ENCODE data around the gene VAV2.

Gene VAV2

DNA sequence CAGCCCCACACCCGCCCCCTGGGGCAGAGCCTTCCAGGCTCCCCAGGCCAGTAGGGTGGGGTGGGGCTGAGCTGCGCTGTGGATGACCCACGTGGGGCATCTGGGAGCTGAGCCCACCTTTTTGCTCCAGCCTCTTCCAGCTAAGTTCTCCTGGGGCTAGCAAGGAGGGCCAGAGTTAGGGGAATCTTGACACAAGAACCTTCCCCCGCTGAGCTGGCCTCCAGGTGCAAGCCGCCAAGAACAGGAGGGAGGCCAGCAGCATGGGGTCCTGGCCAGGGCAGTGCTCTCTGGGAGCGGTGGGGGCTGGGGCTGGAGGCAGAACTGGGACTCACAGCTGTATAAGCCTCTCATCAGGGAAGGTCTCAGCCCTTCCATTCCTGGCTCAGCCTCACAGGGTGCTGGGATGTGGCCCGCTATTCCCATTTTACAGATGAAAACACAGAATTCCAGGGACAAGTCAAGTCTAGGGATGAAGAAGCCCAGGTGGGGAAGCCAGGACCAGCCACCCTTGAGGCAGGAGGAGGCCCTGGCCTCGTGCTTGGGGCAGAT is 275.5 kb downstream of the VAV2 start:
- no peak for DNase-seq

DNA sequence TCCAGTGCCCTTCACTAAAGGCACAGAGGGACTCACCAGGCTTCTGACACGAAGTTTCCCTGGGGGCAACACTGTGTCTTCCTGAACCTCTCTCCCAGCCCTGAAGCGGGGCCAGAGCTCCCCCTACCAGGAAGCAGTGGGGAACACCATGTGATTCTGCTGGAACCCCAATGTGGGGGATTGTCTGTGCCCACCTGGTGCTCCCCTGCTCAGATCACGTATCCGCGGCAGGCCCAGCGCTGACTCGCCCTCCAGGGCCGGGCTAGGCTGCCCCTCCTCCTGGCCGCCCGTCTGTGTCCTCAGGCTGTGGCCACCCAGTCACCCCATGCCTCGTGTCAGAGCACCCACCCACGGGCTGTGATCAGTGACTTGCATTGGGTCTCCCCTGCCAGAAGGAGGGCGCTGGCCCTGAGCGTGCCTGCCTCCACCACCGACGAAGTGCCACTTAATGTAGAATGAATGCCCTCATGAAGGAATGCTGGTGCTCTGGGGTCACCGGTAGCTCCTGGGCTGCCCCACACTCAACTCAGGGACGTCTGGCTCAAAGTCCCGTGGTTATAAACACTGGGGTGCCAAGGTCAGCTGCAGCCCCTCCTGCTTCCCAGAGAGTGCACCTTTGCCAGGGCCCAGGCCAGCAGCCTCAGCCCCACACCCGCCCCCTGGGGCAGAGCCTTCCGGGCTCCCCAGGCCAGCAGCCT is 276.1 kb downstream of the VAV2 start:
- peak in 1 of 5 donors; percentile 15 for DNase-seq

DNA sequence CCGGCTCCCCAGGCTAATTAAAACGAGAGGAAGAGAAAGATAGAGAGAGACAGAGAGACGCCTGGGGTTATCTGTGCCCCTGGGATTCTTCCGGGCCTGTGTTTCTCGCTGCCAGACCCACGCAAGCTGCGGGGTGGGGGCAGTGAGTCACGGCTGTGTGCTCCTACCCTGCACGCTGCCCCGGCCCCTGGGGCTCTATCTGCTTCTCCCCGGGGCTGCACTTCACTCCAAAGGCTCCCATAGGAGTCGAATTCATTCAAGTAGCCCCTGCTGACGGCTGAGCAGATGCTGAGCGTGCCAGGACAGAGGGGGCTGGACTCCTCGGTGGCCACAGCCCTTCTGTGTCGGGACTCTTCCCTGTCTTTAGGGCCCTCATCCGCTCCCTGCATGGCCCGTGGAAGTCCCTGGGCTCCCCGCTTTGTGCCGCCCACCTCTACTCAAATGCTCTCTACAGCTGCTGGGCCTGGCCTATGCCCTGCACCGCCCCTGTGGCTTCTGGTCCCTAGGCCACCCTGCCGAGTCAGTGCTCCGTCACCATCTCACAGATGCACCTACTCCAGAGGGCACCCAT is 276.7 kb downstream of the VAV2 start:
- DNase-seq, result peak in 1 of 5 donors; percentile 11

- DNase-seq, result no peak
These were observed 277.4 kb downstream of the VAV2 start for GRCh38 chr9:133714606-133715294.

DNA sequence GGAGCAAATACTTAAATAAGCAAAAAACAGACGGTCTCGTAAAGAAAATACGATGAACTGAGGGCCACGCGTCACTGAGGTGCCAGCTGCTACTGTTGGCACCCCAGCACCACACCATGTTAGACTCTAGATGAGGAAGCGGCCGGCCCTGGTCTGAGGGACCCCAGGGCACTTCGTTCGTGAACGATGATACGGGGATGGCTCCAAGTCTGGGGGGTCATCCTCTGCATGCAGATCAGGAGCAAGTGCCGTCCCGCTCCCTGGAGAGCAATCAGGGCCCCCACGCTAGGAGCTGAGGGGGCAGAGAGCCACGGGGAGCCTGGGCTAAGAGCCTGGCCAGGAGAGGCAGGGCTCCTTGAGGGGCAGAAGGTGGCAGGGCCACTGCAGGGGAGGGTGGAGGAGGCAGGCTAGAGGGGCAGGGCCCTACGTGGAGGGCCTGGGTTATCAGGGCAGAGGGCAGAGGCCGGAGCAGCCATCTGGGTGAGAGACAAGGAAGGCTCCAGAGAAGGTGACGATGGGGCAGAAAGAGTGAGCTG is 278.1 kb downstream of the VAV2 start:
- peak in 1 of 5 donors; percentile 8 for DNase-seq

DNA sequence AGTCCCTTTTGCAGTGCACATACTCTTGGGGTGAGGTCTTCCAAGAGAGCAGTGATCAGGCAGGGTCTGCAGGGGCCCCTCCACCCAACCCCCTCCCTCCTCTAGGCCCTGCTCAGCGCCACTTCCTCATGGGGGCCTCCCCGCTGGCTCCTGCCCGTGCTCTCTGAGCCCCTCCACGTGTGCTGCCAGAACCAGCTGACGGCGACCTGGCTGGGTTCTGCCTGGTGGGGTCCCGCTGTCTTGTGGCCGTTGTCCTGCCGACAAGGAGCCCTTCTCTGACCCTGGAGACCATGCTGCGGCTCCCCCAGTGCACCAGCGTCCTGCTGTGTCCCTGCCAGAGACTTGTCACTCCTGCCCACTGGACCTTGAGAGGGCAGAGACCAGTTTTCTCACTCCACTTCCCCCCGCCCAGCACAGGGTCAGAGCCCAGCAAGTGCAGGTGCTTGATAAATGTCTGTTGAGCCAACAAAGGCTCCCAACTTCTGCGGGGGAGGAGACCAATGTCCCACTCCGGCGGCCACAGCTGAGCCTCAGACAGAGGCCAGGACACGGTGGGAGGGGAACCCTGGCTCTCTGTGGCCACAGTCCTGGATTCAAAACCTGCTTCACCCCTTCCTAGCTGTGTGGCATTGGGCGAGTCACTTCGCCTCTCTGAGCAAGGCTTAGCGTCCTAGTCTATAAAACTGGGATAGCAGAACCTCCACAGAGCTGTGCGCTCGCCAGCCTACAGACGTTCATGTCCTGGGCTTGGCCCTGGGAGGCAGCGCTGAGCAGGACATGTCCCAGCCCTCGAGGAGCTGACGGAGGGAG is 278.8 kb downstream of the VAV2 start:
- peak in 1 of 5 donors; percentile 8 for DNase-seq

DNA sequence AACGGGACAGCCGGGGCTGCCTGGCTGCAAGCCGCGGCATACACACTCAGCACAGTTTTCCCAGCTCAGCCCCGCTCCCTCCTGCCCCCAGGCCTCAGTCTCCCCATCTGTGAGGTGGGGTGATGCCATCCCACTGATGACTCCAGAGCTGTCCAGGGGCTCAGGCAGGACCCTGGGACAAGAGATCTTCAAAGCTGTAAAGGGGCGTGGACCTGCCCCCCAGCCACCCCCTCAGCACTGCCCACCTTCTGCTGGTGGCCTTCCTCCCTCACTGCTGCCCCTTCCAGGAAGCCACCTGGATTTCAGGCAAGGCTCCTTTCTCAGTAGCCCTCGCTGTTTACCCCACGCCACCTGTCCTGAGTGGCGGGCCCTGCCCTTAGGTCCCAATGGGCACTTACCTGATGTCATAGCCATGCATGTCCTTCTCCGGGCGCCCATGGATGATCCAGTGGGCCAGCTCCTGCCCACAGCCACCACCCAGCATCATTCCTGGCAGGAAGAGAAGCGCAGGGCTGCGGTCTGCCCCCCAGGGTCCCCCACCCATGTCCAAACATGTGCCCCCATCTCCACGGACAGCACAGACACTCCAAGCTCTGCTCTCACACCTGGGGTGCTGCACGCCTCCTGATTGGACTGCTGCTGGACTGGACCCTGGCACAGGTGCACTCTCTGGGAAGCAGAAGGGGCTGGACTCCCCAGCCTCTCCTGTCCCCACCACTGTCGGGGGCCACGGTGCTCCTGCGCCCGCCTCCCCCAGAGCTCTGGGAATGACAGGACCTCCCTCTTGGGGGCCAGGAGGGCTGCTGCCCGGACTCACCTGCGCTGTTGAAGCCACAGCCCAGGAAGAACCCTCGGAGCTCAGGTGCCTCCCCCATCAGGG is 279.7 kb downstream of the VAV2 start:
- DNase-seq, result no peak
